Mammary epithelial cell (primary cell): ENCODE results near the gene SRC.

Source experiments
- EZH2 ChIP-seq: IDR thresholded peaks from 2 replicates; pipeline ENCODE4 v1.6.1; 2012; ENCODE audit warnings: low read length, inconsistent platforms, borderline replicate concordance
- TF ChIP-seq, protein P1 (sequence below), 2 donors: IDR thresholded peaks in 1 of 2; conservative IDR thresholded peaks in 1 of 2; 2 replicates each; pipeline ENCODE4 v1.5.1; 2011 to 2012; ENCODE audit warnings: inconsistent platforms in 2 of 2, low read length in 2 of 2, mild to moderate bottlenecking in 2 of 2, control low read depth in 1 of 2, low read depth in 1 of 2; ENCODE audit not compliant: insufficient read depth in 1 of 2; ENCODE audit errors: extremely low read depth in 1 of 2

DNA sequence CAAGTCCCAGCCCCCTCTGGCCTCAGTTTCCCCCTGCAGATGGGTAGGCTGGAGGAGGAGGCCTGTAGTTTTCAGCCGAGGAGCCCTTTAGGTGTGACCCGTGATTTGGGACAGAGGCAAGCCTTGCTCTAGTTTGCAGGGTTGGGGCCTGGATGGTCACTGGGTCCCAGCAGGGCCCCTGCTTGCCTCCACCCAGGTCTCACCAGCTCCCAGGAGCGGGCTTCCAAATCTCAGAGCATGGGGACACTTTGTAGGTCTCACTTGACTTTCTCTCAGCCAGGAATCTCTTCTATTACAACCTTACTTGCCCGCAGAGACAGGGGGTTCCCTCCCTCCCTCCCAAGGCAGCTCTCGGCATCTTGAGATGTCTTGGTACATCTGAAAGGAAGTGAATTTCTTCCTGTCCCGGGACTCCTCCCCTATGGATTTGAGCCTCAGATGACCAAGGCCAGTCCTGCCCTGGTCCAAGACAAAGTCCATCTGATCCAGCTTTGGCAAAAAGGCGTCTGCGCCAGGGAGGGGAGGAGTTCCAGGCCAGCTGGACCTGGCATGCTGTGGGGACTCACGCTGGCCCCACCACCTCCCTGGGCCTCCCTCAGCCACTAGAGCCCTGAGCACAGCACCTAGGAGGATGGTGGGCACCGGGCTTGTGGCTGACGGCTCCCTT is 47.4 kb downstream of the SRC start:
- TF ChIP-seq EZH2: no peak
- TF ChIP-seq, protein P1, sequence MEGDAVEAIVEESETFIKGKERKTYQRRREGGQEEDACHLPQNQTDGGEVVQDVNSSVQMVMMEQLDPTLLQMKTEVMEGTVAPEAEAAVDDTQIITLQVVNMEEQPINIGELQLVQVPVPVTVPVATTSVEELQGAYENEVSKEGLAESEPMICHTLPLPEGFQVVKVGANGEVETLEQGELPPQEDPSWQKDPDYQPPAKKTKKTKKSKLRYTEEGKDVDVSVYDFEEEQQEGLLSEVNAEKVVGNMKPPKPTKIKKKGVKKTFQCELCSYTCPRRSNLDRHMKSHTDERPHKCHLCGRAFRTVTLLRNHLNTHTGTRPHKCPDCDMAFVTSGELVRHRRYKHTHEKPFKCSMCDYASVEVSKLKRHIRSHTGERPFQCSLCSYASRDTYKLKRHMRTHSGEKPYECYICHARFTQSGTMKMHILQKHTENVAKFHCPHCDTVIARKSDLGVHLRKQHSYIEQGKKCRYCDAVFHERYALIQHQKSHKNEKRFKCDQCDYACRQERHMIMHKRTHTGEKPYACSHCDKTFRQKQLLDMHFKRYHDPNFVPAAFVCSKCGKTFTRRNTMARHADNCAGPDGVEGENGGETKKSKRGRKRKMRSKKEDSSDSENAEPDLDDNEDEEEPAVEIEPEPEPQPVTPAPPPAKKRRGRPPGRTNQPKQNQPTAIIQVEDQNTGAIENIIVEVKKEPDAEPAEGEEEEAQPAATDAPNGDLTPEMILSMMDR (conservative IDR thresholded peaks at IDR 0.05 in 1 of 2, IDR thresholded peaks at IDR 0.05 in 1 of 2; ENCODE audit: extremely low read depth in 1 of 2, insufficient read depth in 1 of 2, low read depth in 1 of 2, low read length in 2 of 2): no peak
